PFSK-1 (cell line): ENCODE data around the gene NCF4.

ENCODE experiments used
- FOXP2 ChIP-seq: optimal IDR thresholded peaks from 2 replicates; pipeline ENCODE3; 2011; ENCODE audit warnings: borderline replicate concordance, control low read depth, inconsistent platforms; ENCODE audit not compliant: insufficient read depth; ENCODE audit errors: extremely low read length, extremely low read depth
- POLR2AphosphoS5 ChIP-seq: IDR thresholded peaks from 2 replicates; pipeline ENCODE4 v1.6.1; 2012; ENCODE audit warnings: low read depth, mild to moderate bottlenecking, control low read depth, low read length, moderate library complexity
- REST ChIP-seq, 2 experiments: IDR thresholded peaks; 2 replicates each; pipeline versions ENCODE4 v1.6.1 to v1.8.0; 2011 to 2012; ENCODE audit warnings: low read depth in 2 of 2, low read length in 2 of 2, control low read depth in 1 of 2, inconsistent platforms in 1 of 2, mild to moderate bottlenecking in 1 of 2, moderate library complexity in 1 of 2; ENCODE audit not compliant: insufficient read depth in 1 of 2
- SIN3A ChIP-seq: IDR thresholded peaks from 2 replicates; pipeline ENCODE4 v1.6.1; 2012; ENCODE audit warnings: mild to moderate bottlenecking, low read length, moderate library complexity, borderline replicate concordance; ENCODE audit not compliant: insufficient read depth
- TAF1 ChIP-seq: IDR thresholded peaks from 2 replicates; pipeline ENCODE4 v1.6.1; 2012; ENCODE audit warnings: low read length, control low read depth, borderline replicate concordance; ENCODE audit not compliant: insufficient read depth

NCF4 gene

GRCh38 chr22:36926721-36927435, 66.1 kb downstream of the NCF4 start:
- TF ChIP-seq SIN3A (no peak), REST (IDR thresholded peaks at IDR 0.05; ENCODE audit: insufficient read depth in 1 of 2, low read depth in 2 of 2, low read length in 2 of 2) (no peak), POLR2AphosphoS5 (no peak), FOXP2 (no peak), TAF1 (no peak)
